ENCODE data around the gene TMC3. TPM values are rescaled to one million over a fixed set of nuclear protein-coding genes. Genes with fewer than 3 reads are reported as not detected.
"Not testable (repeated sequence)": the region's sequence is repeated elsewhere in the genome, so short reads cannot be mapped to it uniquely, and the experiment has no call there.

TMC3 gene
- total RNA-seq, 3 donors from 2014 or later (not counting 1 experiment from before 2014, with no cell fraction given), result not detected

- Mint-ChIP-seq H3K4me1 (no peaks in the 10 kb centered on the region), H3K36me3 (no peaks in the 10 kb centered on the region), H3K27me3 (ENCODE audit: low read depth in 2 of 2) (peaks cover 5 to 14% of the 10 kb centered on the region in 2 donors), H3K9me3 (no peaks in the 10 kb centered on the region), H3K4me3 (no peak overlapping the region), H3K27ac (no peak overlapping the region)
- WGBS (ENCODE audit: insufficient coverage), result 96% methylated on average over 5 of the region's 5 CpGs
- H3K36me3 ChIP-seq (ENCODE audit: control insufficient read depth, insufficient read depth, low read length), result no peaks in the 10 kb centered on the region
- H3K27ac ChIP-seq (ENCODE audit: low read length), result no peak overlapping the region
- ATAC-seq (no peak), DNase-seq (no peak)
- intact Hi-C loops (cut with micrococcal nuclease), result no loop called here
- H3K27me3 ChIP-seq (ENCODE audit: control insufficient read depth, insufficient read depth, low read length), result no peaks in the 10 kb centered on the region
- TF ChIP-seq CTCF (IDR thresholded peaks at IDR 0.05), result no peak
- H3K4me1 ChIP-seq (ENCODE audit: control insufficient read depth, insufficient read depth, low read length), result no peaks in the 10 kb centered on the region
- no peak overlapping the region for H3K4me3 ChIP-seq (ENCODE audit: low read length)
- no peaks in the 10 kb centered on the region for H3K9me3 ChIP-seq (ENCODE audit: control insufficient read depth, insufficient read depth, low read length)
These were observed 17.8 kb downstream of the TMC3 start for GRCh38 chr15:81356252-81356651.

- H3K36me3 ChIP-seq (ENCODE audit: control insufficient read depth, insufficient read depth, low read length), result no peaks in the 10 kb centered on the region
- H3K27me3 Mint-ChIP-seq (ENCODE audit: low read depth in 2 of 2), result peaks cover 0 to 3% of the 10 kb centered on the region in 2 donors
- intact Hi-C loops (cut with micrococcal nuclease), result no loop called here
- no peak for TF ChIP-seq CTCF (IDR thresholded peaks at IDR 0.05)
- no peaks in the 10 kb centered on the region for H3K9me3 Mint-ChIP-seq
- no peak overlapping the region for H3K27ac Mint-ChIP-seq
- no peak overlapping the region for H3K4me3 Mint-ChIP-seq
- WGBS (ENCODE audit: insufficient coverage), result 86% methylated on average over 5 of the region's 5 CpGs
- H3K27me3 ChIP-seq (ENCODE audit: control insufficient read depth, insufficient read depth, low read length), result no peaks in the 10 kb centered on the region
- no peak overlapping the region for H3K27ac ChIP-seq (ENCODE audit: low read length)
- DNase-seq (no peak), ATAC-seq (no peak)
- no peaks in the 10 kb centered on the region for H3K9me3 ChIP-seq (ENCODE audit: control insufficient read depth, insufficient read depth, low read length)
- peaks cover 5% of the 10 kb centered on the region in 2 donors for H3K4me1 Mint-ChIP-seq
- H3K36me3 Mint-ChIP-seq, result no peaks in the 10 kb centered on the region
- no peak overlapping the region for H3K4me3 ChIP-seq (ENCODE audit: low read length)
- H3K4me1 ChIP-seq (ENCODE audit: control insufficient read depth, insufficient read depth, low read length), result no peaks in the 10 kb centered on the region
These were observed 22.4 kb downstream of the TMC3 start for GRCh38 chr15:81351651-81352050.

- Mint-ChIP-seq H3K4me1 (peaks cover 5% of the 10 kb centered on the region in 2 donors), H3K4me3 (no peak overlapping the region), H3K36me3 (no peaks in the 10 kb centered on the region), H3K9me3 (no peaks in the 10 kb centered on the region), H3K27ac (no peak overlapping the region), H3K27me3 (ENCODE audit: low read depth in 2 of 2) (peaks cover 0 to 6% of the 10 kb centered on the region in 2 donors)
- no peaks in the 10 kb centered on the region for H3K9me3 ChIP-seq (ENCODE audit: control insufficient read depth, insufficient read depth, low read length)
- DNase-seq (no peak), ATAC-seq (no peak)
- no peaks in the 10 kb centered on the region for H3K27me3 ChIP-seq (ENCODE audit: control insufficient read depth, insufficient read depth, low read length)
- H3K27ac ChIP-seq (ENCODE audit: low read length), result no peak overlapping the region
- TF ChIP-seq CTCF (IDR thresholded peaks at IDR 0.05), result no peak
- intact Hi-C loops (cut with micrococcal nuclease), result loop anchor here (10.0 kb wide), 1 partner anchor 56 kb away; no protein-coding TSS in a partner anchor
- no peaks in the 10 kb centered on the region for H3K36me3 ChIP-seq (ENCODE audit: control insufficient read depth, insufficient read depth, low read length)
- H3K4me1 ChIP-seq (ENCODE audit: control insufficient read depth, insufficient read depth, low read length), result no peaks in the 10 kb centered on the region
- H3K4me3 ChIP-seq (ENCODE audit: low read length), result no peak overlapping the region
- WGBS (ENCODE audit: insufficient coverage), result 92% methylated on average over 3 of the region's 3 CpGs
These were observed 24.7 kb downstream of the TMC3 start for GRCh38 chr15:81349271-81349670.

- H3K36me3 ChIP-seq (ENCODE audit: control insufficient read depth, insufficient read depth, low read length); H3K4me1 ChIP-seq (ENCODE audit: control insufficient read depth, insufficient read depth, low read length); H3K4me3 Mint-ChIP-seq; H3K4me3 ChIP-seq (ENCODE audit: low read length); ATAC-seq; H3K27ac ChIP-seq (ENCODE audit: low read length); H3K9me3 Mint-ChIP-seq; H3K27ac Mint-ChIP-seq; DNase-seq; H3K27me3 Mint-ChIP-seq (ENCODE audit: low read depth in 2 of 2); H3K4me1 Mint-ChIP-seq; H3K36me3 Mint-ChIP-seq; H3K9me3 ChIP-seq (ENCODE audit: control insufficient read depth, insufficient read depth, low read length); H3K27me3 ChIP-seq (ENCODE audit: control insufficient read depth, insufficient read depth, low read length): not testable (repeated sequence)
- intact Hi-C loops (cut with micrococcal nuclease), result loop anchor here (10.0 kb wide), 1 partner anchor 56 kb away; no protein-coding TSS in a partner anchor
- WGBS (ENCODE audit: insufficient coverage), result 92% methylated on average over 8 of the region's 11 CpGs
These were observed 25.3 kb downstream of the TMC3 start for GRCh38 chr15:81348691-81349090.
